K562 (cell line): ENCODE data around the gene CDC42EP2. TPM values are rescaled to one million over a fixed set of nuclear protein-coding genes. Genes with fewer than 3 reads are reported as not detected.

ENCODE experiments used
- FOXP1 ChIP-seq: sonication (generic); formaldehyde crosslinking; IDR thresholded peaks from 2 replicates; pipeline ENCODE4 v1.8.0; 2022; ENCODE audit warnings: mild to moderate bottlenecking, missing genetic modification reagents
- KLF16 ChIP-seq: IDR thresholded peaks from 2 replicates; pipeline ENCODE4 v1.6.1; 2016; ENCODE audit warnings: antibody characterized with exemption
- MLLT1 ChIP-seq, 2 experiments: fragments of 450-650 bp; IDR thresholded peaks; 2 replicates each; pipeline ENCODE4 v1.6.1; 2016
- NKRF ChIP-seq: fragments of 450-650 bp; IDR thresholded peaks from 2 replicates; pipeline ENCODE4 v1.6.1; 2016; ENCODE audit warnings: borderline replicate concordance
- NRF1 ChIP-seq, 2 experiments: fragments of 450-650 bp; IDR thresholded peaks in 1 of 2; conservative IDR thresholded peaks in 1 of 2; 2 replicates each; pipeline ENCODE4 v1.6.1; 2014; ENCODE audit warnings: mild to moderate bottlenecking in 2 of 2
- SAFB2 ChIP-seq: fragments of 200-400 bp; formaldehyde crosslinking; IDR thresholded peaks from 2 replicates; pipeline ENCODE4 v1.6.1; 2018; ENCODE audit warnings: borderline replicate concordance, low read length, low read depth, moderate library complexity; ENCODE audit not compliant: severe bottlenecking
- ZBTB40 ChIP-seq, 2 experiments: fragments of 450-650 bp in 1 of 2; sonication (generic) in 1 of 2; formaldehyde crosslinking in 1 of 2; IDR thresholded peaks; 2 replicates each; pipeline versions ENCODE4 v1.7.1 to v1.9.0; 2016 to 2022; ENCODE audit warnings: inconsistent platforms in 1 of 2, mild to moderate bottlenecking in 1 of 2, missing genetic modification reagents in 1 of 2
- ZNF717 ChIP-seq: fragments of 250-450 bp; sonication (Bioruptor Pico); IDR thresholded peaks from 2 replicates; pipeline ENCODE4 v1.5.0; 2021
- ZNF79 ChIP-seq: fragments of 250-450 bp; sonication (Bioruptor Pico); IDR thresholded peaks from 2 replicates; pipeline ENCODE4 v1.4.0; 2020; ENCODE audit warnings: low read depth, mild to moderate bottlenecking, moderate library complexity
- polyA plus RNA-seq, 8 experiments: library from polyadenylated mRNA; depleted of rRNA in 4 of 8; stranded (reverse) in 5 of 8; unstranded in 3 of 8; fragments of >200 nt; fragmentation: Nextera tagmentation in 2 of 8; fragmentation: Illumina TruSeq in 1 of 8; extraction: Ambion mirVana in 2 of 8; extraction: Trizol in 1 of 8; gene quantifications; 2 replicates each; pipeline versions ENCODE4 v1.2.1 to v1.2.3, GENCODE V29; 2011 to 2014; ENCODE audit warnings: inconsistent platforms in 1 of 8, missing spikeins in 1 of 8
- total RNA-seq, 7 experiments: library from RNA; depleted of rRNA in 6 of 7; stranded (reverse); fragments of >200 nt in 6 of 7; fragmentation: Illumina TruSeq in 2 of 7; extraction: Trizol in 2 of 7; gene quantifications; 2 replicates each; pipeline versions ENCODE4 v1.2.1 to v1.2.3, GENCODE V29; 2011 to 2021; ENCODE audit warnings: low replicate concordance in 1 of 7

The CDC42EP2 gene
- total and polyA plus RNA-seq, 9 of the 15 experiments (the other 6 are each of a cell fraction or from before 2014, with no cell fraction given): 0.27 to 3.5 (median 0.83) TPM; not detected in 1

- TF ChIP-seq ZBTB40 (IDR thresholded peaks at IDR 0.05): no peak
- no peak for TF ChIP-seq ZBTB40 (CRISPR knock-in tag; IDR thresholded peaks at IDR 0.05)
- TF ChIP-seq ZNF717 (CRISPR knock-in tag): no peak
- peak; percentile 50; the same call in 1 of the 2 replicates for TF ChIP-seq KLF16
- TF ChIP-seq FOXP1 (CRISPR knock-in tag): no peak
- peak in 1 of 2 experiments; percentile 48; a peak in 1 of 4 replicates for TF ChIP-seq MLLT1 (IDR thresholded peaks at IDR 0.05)
- no peak for TF ChIP-seq SAFB2
- TF ChIP-seq NRF1 (conservative IDR thresholded peaks at IDR 0.05 in 1 of 2, IDR thresholded peaks at IDR 0.05 in 1 of 2): 0 out of 4 replicates have a peak, but pooled peaks of 1 of the 2 experiments have one; percentile 7
- TF ChIP-seq ZNF79 (CRISPR knock-in tag): no peak; the same call in 1 of the 2 replicates
- TF ChIP-seq NKRF: no peak
- TF ChIP-seq, all 486 proteins: peak for 29
Measured at GRCh38 chr11:65366340-65366773, 51.7 kb downstream of the CDC42EP2 start (continued).
